CD14-positive monocyte (primary cell): ENCODE results near the gene SPTB. TPM values are rescaled to one million over a fixed set of nuclear protein-coding genes. Genes with fewer than 3 reads are reported as not detected.

Source experiments
- DNase-seq, 3 donors: peaks; one replicate each; pipeline ENCODE4 v3.0.0-alpha.2; 2011 to 2022
- H2AFZ ChIP-seq: 2 replicates; pipeline ENCODE4 v1.6.0; 2012; ENCODE audit warnings: mild to moderate bottlenecking, low read depth, low read length, inconsistent platforms; ENCODE audit not compliant: insufficient read depth, poor library complexity, severe bottlenecking
- H3K27ac ChIP-seq, 2 donors: 1 replicate in 1 of 2; 2 replicates in 1 of 2; pipeline ENCODE4 v1.5.1; 2012 to 2013; ENCODE audit warnings: low read length in 2 of 2, control low read depth in 1 of 2, inconsistent platforms in 1 of 2, low read depth in 1 of 2, mild to moderate bottlenecking in 1 of 2
- H3K27me3 ChIP-seq, 2 donors: one replicate each; pipeline versions ENCODE4 v1.6.0 to v1.6.1; 2011 to 2013; ENCODE audit warnings: low read length in 2 of 2; ENCODE audit not compliant: control insufficient read depth in 2 of 2, insufficient read depth in 2 of 2
- H3K36me3 ChIP-seq, 2 donors: replicated peaks in 1 of 2; 1 replicate in 1 of 2; 2 replicates in 1 of 2; pipeline versions ENCODE4 v1.5.1 to v1.6.1; 2012 to 2013; ENCODE audit warnings: low read length in 2 of 2, control low read depth in 1 of 2, inconsistent platforms in 1 of 2, mild to moderate bottlenecking in 1 of 2; ENCODE audit not compliant: insufficient read depth in 2 of 2, control insufficient read depth in 1 of 2
- H3K4me1 ChIP-seq, 2 donors: 1 replicate in 1 of 2; 2 replicates in 1 of 2; pipeline versions ENCODE4 v1.5.1 to v1.6.1; 2012 to 2013; ENCODE audit warnings: low read length in 2 of 2, control low read depth in 1 of 2, inconsistent platforms in 1 of 2, mild to moderate bottlenecking in 1 of 2, moderate library complexity in 1 of 2; ENCODE audit not compliant: insufficient read depth in 2 of 2, control insufficient read depth in 1 of 2
- H3K4me2 ChIP-seq: replicated peaks from 2 replicates; pipeline ENCODE3; 2012; ENCODE audit warnings: low read length, moderate library complexity, mild to moderate bottlenecking; ENCODE audit not compliant: poor library complexity, severe bottlenecking; ENCODE audit errors: extremely low read depth
- H3K4me3 ChIP-seq, 3 experiments: fragments of 200-600 bp in 1 of 3; sonication (generic) in 1 of 3; replicated peaks in 1 of 3; 1 replicate in 2 of 3; 2 replicates in 1 of 3; pipeline ENCODE4 v1.5.1; 2011 to 2013; ENCODE audit warnings: low read length in 3 of 3, mild to moderate bottlenecking in 3 of 3, control low read depth in 2 of 3, low read depth in 2 of 3, inconsistent platforms in 1 of 3, moderate library complexity in 1 of 3
- H3K79me2 ChIP-seq: 2 replicates; pipeline ENCODE4 v1.6.0; 2012; ENCODE audit warnings: mild to moderate bottlenecking, control low read depth, inconsistent platforms, low read length, moderate library complexity; ENCODE audit not compliant: insufficient read depth
- H3K9ac ChIP-seq: 2 replicates; pipeline ENCODE4 v1.6.0; 2017; ENCODE audit warnings: low read length, mild to moderate bottlenecking; ENCODE audit not compliant: insufficient read depth, poor library complexity, severe bottlenecking
- H3K9me3 ChIP-seq, 2 donors: replicated peaks in 1 of 2; 1 replicate in 1 of 2; 2 replicates in 1 of 2; pipeline versions ENCODE4 v1.5.1 to v1.6.1; 2012 to 2013; ENCODE audit warnings: low read length in 2 of 2, control low read depth in 1 of 2; ENCODE audit not compliant: control insufficient read depth in 1 of 2, insufficient read depth in 1 of 2
- H4K20me1 ChIP-seq: 2 replicates; pipeline ENCODE4 v1.6.0; 2012; ENCODE audit warnings: mild to moderate bottlenecking, low read length, control low read depth, moderate library complexity; ENCODE audit not compliant: insufficient read depth
- H3K27ac Mint-ChIP-seq, 7 donors: one replicate each; pipeline ENCODE4 v1.8.0; 2020; ENCODE audit warnings: mild to moderate bottlenecking in 7 of 7, mixed read lengths in 7 of 7, moderate library complexity in 6 of 7, inconsistent platforms in 2 of 7
- H3K27me3 Mint-ChIP-seq, 3 donors: one replicate each; pipeline ENCODE4 v1.8.0; 2021 to 2022; ENCODE audit warnings: low read depth in 3 of 3, mild to moderate bottlenecking in 3 of 3, mixed read lengths in 3 of 3, moderate library complexity in 3 of 3, inconsistent platforms in 1 of 3
- H3K36me3 Mint-ChIP-seq, 2 donors: one replicate each; pipeline ENCODE4 v1.8.0; 2020; ENCODE audit warnings: mixed read lengths in 2 of 2, inconsistent platforms in 1 of 2, mild to moderate bottlenecking in 1 of 2
- H3K4me1 Mint-ChIP-seq: one replicate; pipeline ENCODE4 v1.8.0; 2020; ENCODE audit warnings: mild to moderate bottlenecking, mixed read lengths
- H3K4me3 Mint-ChIP-seq, 2 donors: one replicate each; pipeline ENCODE4 v1.8.0; 2020; ENCODE audit warnings: mild to moderate bottlenecking in 2 of 2, mixed read lengths in 2 of 2, moderate library complexity in 1 of 2
- H3K9me3 Mint-ChIP-seq, 7 donors: one replicate each; pipeline ENCODE4 v1.8.0; 2020 to 2022; ENCODE audit warnings: mixed read lengths in 7 of 7, mild to moderate bottlenecking in 6 of 7, moderate library complexity in 6 of 7, inconsistent platforms in 2 of 7
- WGBS: methylation state at CpG from one replicate; pipeline ENCODE4 v1.1.5; 2013; ENCODE audit warnings: missing lambda C conversion rate; ENCODE audit not compliant: insufficient coverage; 5-methylcytosine and 5-hydroxymethylcytosine counted together
- intact Hi-C, 2 donors: fragments of 100-400 bp; cut with micrococcal nuclease; formaldehyde crosslinking; loops; one replicate each; pipeline versions ENCODE4 v1.15.0 to v1.15.1; 2023
- polyA plus RNA-seq, 3 donors: library from polyadenylated mRNA; depleted of rRNA in 1 of 3; unstranded in 2 of 3; stranded (reverse) in 1 of 3; fragments of 300-500 nt in 2 of 3; fragments of >200 nt in 1 of 3; fragmentation: Illumina TruSeq in 2 of 3; gene quantifications; 1 replicate in 2 of 3; 2 replicates in 1 of 3; pipeline ENCODE4 v1.2.3, GENCODE V29; 2012 to 2021
- TF ChIP-seq, protein P1 (sequence below): fragments of 200-600 bp; IDR thresholded peaks from one replicate; pipeline ENCODE4 v1.8.0; 2022; ENCODE audit warnings: antibody characterized with exemption, mild to moderate bottlenecking

Gene SPTB
- polyA plus RNA-seq, 3 donors = not detected

DNA sequence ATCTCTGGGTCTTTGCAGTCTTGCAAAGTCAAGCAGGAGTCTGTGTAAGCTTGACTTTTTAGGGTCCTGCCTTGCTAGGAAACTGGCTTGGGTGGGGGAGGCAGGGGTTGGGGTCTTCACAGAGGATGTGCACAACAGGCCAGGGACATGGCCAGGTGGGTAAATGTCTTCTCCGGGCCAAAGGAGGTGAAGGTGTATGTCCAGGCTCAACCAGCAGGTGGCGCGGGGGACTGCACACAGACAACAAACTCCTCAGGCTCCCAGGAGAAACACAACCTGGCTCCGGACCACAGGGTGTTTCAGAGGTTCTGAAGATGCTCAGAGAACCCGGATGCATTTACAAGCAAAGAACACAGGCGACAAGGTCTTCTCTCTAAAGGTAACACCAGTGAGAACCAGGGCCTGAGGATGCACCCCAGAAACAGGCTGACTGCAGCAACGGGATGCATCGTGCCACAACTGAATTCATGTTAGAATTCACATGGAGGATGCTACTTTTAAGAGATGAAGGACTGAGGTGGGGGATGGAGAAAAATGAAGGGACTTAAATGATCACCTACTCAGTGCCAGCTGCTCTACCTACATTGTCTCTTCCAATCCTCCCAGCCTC, 119.5 kb downstream of the SPTB start:
- TF ChIP-seq, protein P1, sequence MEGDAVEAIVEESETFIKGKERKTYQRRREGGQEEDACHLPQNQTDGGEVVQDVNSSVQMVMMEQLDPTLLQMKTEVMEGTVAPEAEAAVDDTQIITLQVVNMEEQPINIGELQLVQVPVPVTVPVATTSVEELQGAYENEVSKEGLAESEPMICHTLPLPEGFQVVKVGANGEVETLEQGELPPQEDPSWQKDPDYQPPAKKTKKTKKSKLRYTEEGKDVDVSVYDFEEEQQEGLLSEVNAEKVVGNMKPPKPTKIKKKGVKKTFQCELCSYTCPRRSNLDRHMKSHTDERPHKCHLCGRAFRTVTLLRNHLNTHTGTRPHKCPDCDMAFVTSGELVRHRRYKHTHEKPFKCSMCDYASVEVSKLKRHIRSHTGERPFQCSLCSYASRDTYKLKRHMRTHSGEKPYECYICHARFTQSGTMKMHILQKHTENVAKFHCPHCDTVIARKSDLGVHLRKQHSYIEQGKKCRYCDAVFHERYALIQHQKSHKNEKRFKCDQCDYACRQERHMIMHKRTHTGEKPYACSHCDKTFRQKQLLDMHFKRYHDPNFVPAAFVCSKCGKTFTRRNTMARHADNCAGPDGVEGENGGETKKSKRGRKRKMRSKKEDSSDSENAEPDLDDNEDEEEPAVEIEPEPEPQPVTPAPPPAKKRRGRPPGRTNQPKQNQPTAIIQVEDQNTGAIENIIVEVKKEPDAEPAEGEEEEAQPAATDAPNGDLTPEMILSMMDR = peak; percentile 93
- no peaks in the 10 kb centered on the region for H3K36me3 ChIP-seq
- Mint-ChIP-seq H3K4me3 (no peak overlapping the region), H3K36me3 (no peaks in the 10 kb centered on the region), H3K9me3 (peaks cover 0 to 5% (median 0%) of the 10 kb centered on the region in 7 donors), H3K27me3 (peaks cover 30 to 48% (median 45%) of the 10 kb centered on the region in 3 donors), H3K4me1 (peaks cover 27% of the 10 kb centered on the region), H3K27ac (no peak overlapping the region)
- no peaks in the 10 kb centered on the region for H3K79me2 ChIP-seq
- no peak overlapping the region for H3K4me2 ChIP-seq
- H4K20me1 ChIP-seq = no peaks in the 10 kb centered on the region
- H3K4me3 ChIP-seq = no peak overlapping the region
- H3K9ac ChIP-seq = no peak overlapping the region
- peaks cover 6 to 10% of the 10 kb centered on the region in 2 donors for H3K4me1 ChIP-seq
- DNase-seq = peak; percentile 25 to 54 (median 40)
- intact Hi-C loops = no loop called here
- H3K27ac ChIP-seq = no peak overlapping the region
- H2AFZ ChIP-seq = no peak overlapping the region
- H3K9me3 ChIP-seq = no peaks in the 10 kb centered on the region
- 72% methylated on average over 7 of the region's 8 CpGs for WGBS
- peaks cover 0 to 28% of the 10 kb centered on the region in 2 donors for H3K27me3 ChIP-seq

DNA sequence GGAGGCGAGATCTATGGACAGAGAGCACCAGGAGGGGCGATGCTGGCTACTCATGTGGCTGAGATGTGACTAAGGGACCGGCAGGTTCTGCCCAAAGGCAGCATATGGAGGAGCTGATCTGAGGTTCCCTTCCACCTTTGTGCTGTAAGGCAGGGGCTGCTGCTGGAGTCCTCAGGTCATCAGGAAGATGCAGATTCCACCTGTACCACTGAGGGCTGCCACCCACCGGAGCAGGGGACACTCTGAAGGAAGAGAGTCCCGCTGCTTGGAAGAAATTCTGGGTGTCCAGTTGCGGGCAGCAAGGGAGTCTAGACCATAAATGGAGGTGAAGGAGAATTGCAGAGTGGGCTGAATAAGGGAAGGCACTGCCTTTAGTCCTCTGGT, 120.2 kb downstream of the SPTB start:
- Histone ChIP-seq H3K4me3 (no peak overlapping the region), H3K4me2 (no peak overlapping the region), H3K27me3 (peaks cover 0 to 28% of the 10 kb centered on the region in 2 donors), H3K27ac (no peak overlapping the region), H3K9me3 (no peaks in the 10 kb centered on the region), H3K79me2 (no peaks in the 10 kb centered on the region), H3K36me3 (no peaks in the 10 kb centered on the region), H3K4me1 (peaks cover 3 to 7% of the 10 kb centered on the region in 2 donors), H4K20me1 (no peaks in the 10 kb centered on the region), H3K9ac (no peak overlapping the region), H2AFZ (no peak overlapping the region)
- no peaks in the 10 kb centered on the region for H3K36me3 Mint-ChIP-seq
- TF ChIP-seq, protein P1 = no peak
- no peak overlapping the region for H3K4me3 Mint-ChIP-seq
- DNase-seq = no peak
- peaks cover 24% of the 10 kb centered on the region for H3K4me1 Mint-ChIP-seq
- 98% methylated on average over 6 of the region's 6 CpGs for WGBS
- intact Hi-C loops = loop anchor here in 1 of 2 donors (5.0 kb wide), 1 partner anchor 72 kb away; no protein-coding TSS in a partner anchor
- peak overlapping the region in 2 of 7 donors; percentile 44 to 46 for H3K27ac Mint-ChIP-seq
- H3K9me3 Mint-ChIP-seq = peaks cover 0 to 5% (median 0%) of the 10 kb centered on the region in 7 donors
- H3K27me3 Mint-ChIP-seq = peaks cover 30 to 50% (median 45%) of the 10 kb centered on the region in 3 donors
